Activated CD8-positive, alpha-beta memory T cell treated with anti-CD3 and anti-CD28 coated beads, Interleukin-2, amount 50 U/mL, for 24 hours (primary cell): ENCODE data around the gene DNAJC25.

Source experiments
- DNase-seq: peaks from one replicate; pipeline ENCODE4 v3.0.0-alpha.2; 2020; ENCODE audit errors: extremely low read depth

Gene DNAJC25

GRCh38 chr9:111627260-111627963, 3.7 kb upstream of the DNAJC25 start:
- no peak for DNase-seq

GRCh38 chr9:111628411-111628810, 2.7 kb upstream of the DNAJC25 start:
- DNase-seq = no peak

DNA sequence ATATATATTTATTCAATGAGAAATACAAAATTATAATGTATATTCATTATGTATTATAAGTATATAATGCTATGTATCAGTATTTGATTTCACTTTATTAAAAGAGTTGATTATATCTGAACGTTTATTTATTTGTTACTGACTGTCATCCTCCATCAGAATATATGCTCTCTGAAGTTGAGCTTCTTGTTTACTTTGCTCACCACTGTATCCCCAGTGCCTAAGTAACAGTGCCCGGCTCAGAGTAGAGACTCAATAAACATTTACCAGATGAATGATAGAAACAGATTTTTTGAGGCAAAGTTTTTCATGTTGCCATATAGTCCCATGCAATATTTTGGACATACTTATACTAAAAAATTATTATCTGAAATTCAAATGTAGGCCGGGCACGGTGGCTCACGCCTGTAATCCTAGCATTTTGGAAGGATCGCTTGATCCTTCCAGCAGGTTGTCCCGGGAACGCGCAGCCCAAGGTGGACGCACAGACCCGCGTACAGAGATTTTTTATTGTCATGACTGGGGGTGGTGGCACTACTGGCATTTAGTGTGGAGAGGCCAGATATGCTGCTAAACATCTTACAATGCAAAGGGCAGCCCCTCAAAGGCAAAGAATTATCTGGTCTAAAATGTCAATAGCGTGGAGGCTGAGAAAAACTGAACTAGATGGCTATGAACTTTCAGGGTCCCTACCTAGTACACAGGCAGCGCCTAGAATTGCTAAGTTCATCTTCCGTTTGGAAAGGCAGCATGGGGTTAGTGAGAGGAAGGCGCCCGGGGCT, 761 bp upstream of the DNAJC25 start:
- no peak for DNase-seq

DNA sequence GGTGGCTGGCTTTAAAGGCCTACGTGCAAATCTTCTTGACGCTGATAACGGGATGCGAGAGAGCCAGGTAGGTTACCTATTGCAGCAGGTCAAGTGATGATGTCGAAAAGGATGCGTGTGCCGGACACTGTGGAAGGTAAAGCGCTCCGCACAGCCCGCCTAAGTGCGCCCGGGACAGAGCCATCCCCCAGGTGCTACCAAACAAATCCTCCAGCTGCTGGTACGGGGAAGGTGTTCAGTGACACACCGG, 245 bp upstream of the DNAJC25 start:
- no peak for DNase-seq

DNA sequence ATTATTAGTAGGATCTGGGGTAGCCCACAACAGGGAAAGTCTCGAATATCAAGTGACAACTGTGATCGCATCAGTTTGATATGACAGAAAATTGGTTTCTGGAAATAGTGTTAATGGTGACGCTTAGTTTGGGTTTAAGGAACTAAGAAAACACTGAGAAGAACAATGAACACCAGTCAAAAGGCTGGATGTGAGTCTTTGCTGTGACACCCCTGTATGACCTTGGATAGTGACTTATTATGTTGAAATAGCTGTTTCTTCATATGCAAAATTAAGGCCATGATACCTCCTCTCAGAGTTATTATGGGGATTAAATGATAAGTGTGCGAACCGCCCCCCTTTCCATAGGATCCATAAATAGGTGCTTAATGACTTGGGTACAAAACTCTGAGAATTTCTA, 926 bp downstream of the DNAJC25 start:
- no peak for DNase-seq

GRCh38 chr9:111632695-111633388, 1.7 kb downstream of the DNAJC25 start:
- no peak for DNase-seq

- DNase-seq = no peak
Observed at GRCh38 chr9:111633389-111633736, 2.2 kb downstream of the DNAJC25 start.

DNA sequence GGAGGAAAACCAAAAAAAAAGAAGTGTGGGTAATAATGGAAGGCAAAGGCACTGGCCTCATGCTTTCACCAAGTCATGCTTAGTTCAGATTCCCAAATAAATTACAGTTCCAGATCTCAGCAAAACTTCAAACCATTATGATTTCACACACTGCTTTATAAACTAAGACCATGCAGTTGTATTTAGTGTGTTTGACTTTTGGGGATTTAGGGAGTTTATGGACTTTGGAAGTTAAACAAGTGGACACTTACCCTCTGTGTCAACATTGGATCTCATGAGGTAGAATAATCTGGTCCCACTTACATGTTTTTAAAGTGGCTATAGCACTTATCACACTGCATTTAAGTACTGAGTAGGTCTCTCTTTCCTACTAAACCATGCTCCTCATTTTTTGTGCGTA, 3.7 kb downstream of the DNAJC25 start:
- DNase-seq = no peak

DNA sequence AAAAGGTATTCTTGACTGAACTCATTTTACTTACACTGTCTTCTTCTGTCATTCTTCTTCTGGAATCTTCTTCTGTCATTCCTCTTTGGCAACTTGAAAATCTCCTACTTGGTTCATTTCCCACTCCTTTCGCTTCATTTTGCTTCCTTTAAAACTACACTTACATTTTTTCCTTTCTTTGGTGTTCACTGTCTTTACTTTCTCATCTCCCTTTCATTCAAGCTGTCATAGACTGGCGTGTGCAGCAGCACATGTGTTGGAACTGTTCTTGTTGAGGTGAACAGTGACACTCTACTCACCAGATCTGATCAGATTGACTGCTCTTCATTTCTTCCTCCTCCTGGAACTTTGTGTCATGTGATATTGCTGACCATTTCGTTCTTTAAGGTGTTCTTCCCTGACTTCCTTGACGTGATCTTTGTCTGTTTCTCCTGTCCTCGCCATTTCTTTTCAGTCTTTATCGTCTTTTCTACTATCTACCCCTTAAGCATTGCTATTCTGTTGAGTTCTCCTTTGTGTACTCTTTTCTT, 6.4 kb downstream of the DNAJC25 start:
- DNase-seq = no peak

- DNase-seq = no peak
Observed at GRCh38 chr9:111644195-111644772, 13.2 kb downstream of the DNAJC25 start.

DNA sequence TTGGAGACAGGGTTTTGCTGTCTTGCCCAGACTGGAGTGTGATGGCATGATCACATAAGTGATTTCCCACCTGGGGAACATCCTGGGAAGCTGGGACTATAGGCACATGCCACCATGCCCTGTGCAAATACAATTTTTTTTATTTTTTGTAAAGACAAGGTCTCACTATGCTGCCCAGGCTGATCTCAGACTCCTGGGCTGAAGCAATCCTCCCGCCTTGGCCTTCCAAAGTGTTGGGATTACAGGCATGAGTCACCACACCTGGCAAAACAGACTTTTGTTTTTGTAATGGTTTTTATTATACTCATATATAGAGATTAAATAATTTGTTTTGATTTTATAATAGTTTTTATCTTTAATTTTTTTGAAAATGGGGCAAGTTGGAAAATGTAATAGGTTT, 14.7 kb downstream of the DNAJC25 start:
- no peak for DNase-seq

GRCh38 chr9:111646417-111646816, 15.3 kb downstream of the DNAJC25 start:
- no peak for DNase-seq

DNA sequence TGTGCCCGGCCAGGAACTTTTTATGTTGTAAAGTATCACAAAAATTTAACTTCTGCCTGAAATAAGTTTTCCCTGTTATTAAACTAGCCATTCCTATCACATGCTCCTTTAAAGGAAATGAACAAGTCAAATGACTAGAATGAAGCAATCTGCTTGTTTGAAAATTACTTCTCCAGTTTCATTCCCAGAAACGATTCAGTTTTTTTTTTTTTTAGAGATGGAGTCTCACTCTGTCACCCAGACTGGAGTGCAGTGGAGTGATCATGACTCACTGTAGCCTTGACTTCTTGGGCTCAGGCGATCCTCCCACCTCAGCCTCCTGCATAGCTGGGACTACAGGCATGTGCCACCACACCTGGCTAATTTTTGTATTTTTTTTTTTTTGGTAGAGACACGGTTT, 16.9 kb downstream of the DNAJC25 start:
- DNase-seq = no peak

DNA sequence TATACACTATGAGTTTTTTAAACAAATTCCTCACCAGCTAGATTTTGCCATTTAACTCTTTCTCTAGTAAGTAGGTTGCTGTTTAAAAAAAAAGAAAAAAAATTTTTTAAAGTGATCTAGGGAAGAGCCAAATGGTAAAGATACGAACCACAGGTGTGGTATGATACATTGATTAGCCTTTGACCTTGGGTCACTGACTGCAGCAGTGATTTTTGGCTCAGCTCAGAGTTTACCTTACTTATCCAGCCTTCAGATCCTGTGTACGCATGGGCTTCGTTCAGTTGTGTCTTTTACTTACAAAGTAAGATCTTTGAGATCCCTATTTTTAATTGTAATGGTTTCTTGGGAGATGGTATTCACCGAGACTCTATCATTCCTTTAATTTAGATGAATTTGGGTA, 17.9 kb downstream of the DNAJC25 start:
- DNase-seq = no peak

DNA sequence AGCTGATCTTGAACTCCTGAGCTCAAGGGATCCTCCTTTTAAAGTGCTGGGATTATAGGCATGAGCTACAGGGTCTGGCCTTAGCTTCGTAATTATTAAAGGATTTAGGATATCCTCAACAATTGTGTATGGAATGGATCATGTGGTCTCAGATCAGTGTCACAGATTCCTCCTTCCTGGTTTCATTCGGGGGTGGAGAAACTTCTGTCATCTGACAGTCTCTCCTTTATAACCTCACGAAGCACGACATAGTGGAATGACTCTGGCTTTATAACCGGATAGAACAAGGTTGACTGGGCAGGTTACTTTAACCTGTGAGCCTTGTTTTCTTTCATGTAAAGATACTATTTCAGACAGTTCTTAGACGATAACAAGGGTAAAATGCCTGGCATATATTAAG, 25.9 kb downstream of the DNAJC25 start:
- DNase-seq = no peak

DNA sequence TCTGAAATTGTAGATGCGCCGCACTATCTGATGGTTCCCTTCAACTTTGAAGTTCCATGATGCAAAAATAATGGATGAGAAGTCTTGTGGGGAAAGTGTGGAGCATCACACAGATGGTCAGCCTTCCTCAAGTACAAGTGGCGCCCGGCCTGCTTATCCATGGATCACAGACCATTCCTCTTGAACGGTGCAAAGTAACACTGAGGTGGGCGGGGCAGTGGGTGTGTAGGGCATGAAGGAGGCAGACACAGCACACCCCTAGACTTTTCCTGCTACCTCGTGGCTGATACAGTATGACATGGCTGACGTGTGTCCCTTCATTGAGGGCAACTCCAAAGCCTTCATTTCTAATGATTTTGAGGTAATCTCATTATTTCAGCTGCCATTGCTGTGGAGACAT, 27.8 kb downstream of the DNAJC25 start:
- no peak for DNase-seq

DNA sequence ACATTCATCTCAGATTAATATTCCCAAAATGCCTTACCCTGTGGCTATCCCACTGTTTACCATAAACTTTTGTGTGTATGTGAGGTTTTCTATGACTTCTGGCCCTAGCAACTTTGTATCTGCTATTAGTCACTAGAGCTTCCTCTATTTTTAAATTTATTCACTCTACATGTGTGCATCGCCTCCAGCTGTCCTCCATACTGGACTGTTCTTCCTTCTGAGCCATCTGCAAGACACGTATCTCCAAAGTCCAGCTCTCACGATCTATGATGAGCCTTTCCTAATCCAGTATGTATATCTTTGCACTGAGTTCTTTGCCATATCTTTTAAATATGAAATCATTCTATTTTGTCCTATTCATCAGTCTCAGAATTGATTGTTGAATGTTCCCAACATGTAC, 28.6 kb downstream of the DNAJC25 start:
- no peak for DNase-seq

DNA sequence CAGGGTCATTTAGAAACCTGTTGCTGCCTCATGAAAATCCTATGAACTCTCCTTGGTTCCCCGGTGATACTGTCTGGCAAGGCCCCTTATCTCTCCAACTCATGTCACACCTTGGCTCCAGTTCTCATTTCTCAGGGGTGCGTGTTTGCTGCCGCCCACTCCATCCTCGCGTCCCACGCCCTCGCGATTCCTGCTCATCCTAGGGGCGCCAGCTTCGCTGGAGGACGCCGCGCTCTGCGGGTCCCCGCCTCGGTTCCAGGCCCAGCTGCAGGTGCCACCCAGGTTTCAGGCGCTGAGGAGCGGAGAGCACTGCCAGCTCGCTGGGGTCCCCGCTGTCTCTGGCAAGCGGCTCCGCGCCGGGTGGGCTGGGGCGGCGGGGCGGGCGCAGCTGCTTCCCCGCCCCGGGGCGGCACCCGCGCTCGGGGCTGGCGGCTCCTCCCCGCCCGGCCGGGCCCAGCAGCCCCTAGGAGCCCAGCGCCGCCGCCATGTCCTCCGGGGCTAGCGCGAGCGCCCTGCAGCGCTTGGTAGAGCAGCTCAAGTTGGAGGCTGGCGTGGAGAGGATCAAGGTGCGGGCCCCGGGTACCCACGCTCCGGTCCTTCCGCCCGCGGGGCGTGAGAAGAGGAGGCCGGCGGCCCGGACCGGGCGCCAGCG, 30.1 kb downstream of the DNAJC25 start, which contains the start of gene GNG10:
Gene GNG10 (plus strand): TSS at position 456 of the 652 bp plus-strand sequence. CDS start 30 bp downstream, at position 486.
- peak; percentile 23 for DNase-seq

DNA sequence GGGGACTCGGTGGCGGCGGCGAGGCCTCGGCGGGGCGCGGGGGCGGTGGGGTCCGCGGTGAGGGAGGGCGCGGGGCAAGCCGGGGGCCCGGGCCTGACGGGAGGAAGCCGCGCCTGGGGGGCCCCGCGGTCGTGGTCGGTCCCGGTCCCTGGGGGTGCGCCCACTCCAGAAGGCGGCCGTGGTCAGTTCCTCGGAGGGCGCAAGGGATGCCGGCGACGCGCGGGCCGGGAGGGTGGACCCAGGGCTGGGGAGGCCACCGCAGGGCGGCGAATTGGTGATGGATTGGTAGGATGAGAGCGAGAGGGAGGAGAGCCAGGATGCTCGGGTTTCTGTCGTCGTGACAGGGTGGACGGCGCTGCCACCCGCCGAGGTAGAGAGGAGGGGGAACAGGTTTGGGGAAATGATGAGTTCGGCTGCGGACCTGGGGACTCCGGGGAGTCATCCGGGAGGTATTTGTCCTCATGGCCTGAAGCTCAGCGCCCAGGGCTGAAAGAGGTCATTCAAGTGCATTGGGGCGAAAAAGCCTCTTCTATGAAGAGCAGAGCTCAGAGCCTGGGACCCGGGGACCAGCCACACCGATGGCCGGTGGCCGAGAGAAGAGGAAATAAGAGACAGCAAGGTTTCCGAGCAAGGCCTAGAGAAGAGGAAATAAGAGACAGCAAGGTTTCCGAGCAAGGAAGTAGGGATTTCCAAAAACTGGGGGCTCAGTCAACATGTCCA, 30.8 kb downstream of the DNAJC25 start:
- DNase-seq = no peak

DNA sequence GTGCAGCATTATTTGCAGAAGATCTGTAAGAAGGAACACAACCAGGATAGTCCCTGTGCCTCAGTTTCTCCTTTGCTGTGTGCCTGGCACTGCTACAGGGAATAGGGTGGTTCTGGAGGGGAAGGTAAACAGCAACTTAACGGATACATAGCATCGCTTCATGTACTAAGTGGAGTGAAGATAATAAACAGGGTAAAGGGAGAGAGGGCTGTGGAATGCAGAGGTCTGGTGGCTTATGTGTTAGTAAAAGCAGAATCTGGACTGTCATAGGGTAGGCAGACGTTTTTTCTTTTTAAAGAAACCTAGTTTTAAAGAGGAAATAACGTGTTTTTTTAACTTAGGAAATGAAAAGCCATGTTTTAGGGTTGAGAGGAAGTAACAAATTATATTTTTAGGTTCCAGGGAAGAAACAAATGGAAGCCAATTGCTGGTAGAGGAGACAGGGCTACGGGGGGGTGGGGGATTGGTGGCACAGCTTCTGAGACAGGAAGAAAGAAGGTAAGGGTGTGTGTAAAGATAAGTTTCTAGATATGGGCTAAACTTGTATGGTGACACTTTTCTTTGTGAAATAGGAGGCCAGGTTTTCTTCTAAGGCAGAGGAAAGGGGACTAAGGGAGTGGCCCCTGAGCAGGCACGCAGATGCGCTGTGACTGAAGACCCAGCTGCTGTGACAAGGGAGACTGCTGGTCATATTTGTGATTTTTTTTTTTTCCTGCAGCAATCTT, 31.6 kb downstream of the DNAJC25 start:
- DNase-seq = no peak
